GM12891 (cell line): Measurements from ENCODE around the gene PCTP.

Experiments
- PAX5 ChIP-seq: IDR thresholded peaks from 2 replicates; pipeline ENCODE4 v1.6.1; 2011; ENCODE audit warnings: low read length, moderate library complexity, mild to moderate bottlenecking; ENCODE audit not compliant: insufficient read depth, severe bottlenecking
- POLR2A ChIP-seq: IDR thresholded peaks from 2 replicates; pipeline ENCODE4 v1.6.1; 2011; ENCODE audit warnings: low read depth, low read length, control low read depth
- POLR2AphosphoS5 ChIP-seq: IDR thresholded peaks from 2 replicates; pipeline ENCODE4 v1.6.1; 2011; ENCODE audit warnings: low read depth, low read length, control low read depth
- SPI1 ChIP-seq: IDR thresholded peaks from 2 replicates; pipeline ENCODE4 v1.6.1; 2011; ENCODE audit warnings: low read depth, low read length, control low read depth
- TAF1 ChIP-seq: IDR thresholded peaks from 2 replicates; pipeline ENCODE4 v1.6.1; 2011; ENCODE audit warnings: low read depth, low read length, control low read depth

DNA sequence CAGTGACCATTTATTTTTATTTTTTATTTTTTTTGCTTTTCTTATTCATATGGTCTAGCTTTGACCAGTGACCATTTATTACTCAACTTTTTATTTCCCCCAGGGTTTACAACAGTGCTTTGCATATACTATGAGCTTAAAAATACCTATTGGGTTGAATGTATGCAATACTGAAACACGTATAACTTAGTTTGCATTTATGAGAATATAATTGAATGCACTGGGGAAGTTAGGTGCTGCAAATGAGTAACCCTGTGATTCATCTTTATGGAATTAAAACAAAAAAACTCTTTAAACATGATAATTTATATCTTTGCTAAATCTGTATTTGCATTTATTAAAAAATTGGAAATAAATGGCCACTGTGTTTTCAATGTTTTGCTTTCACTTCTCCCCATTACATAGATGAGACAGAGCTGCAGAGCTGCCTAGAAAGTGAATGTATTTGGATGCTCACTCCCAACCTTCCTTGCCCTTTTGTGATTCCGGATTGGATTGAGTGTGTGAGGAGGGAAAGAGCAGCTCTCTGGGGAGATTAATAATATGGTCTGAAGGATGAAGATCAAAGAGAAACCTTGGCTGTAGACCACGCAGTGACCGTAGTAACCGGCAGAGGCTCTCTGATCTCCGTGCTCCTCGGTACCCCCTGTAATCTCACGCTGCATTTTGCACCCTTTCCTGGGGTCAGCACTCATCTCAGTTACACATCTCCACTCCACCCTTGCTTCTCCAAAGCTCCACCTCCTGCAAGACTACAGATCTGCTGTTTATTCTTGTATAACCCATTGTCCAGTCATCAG is 42.5 kb upstream of the PCTP start:
- TF ChIP-seq TAF1 (no peak), POLR2A (no peak), POLR2AphosphoS5 (no peak), SPI1 (no peak), PAX5 (no peak)
